HL-60/S4 treated with retinoic acid at 250 ng/mL for 4 days and 3 days (cell line): ENCODE measurements around the gene DRD5.
"Not testable (repeated sequence)": the region's sequence is repeated elsewhere in the genome, so short reads cannot be mapped to it uniquely, and the experiment has no call there.

Experiments used
- in situ Hi-C: fragments of 300-500 bp; cut with MboI; formaldehyde crosslinking; loops from 2 replicates; pipeline ENCODE4 v1.7.0; 2022; ENCODE audit warnings: low sequenced_read_pairs

The DRD5 gene

GRCh38 chr4:9781343-9782135 is at the start of gene DRD5:
TSS of gene DRD5 (plus strand) at chr4:9781634. CDS start at chr4:9782030, 396 bp downstream.
- in situ Hi-C loops, result no loop called here

GRCh38 chr4:9732256-9732655 is 49.2 kb upstream of the DRD5 start:
- in situ Hi-C loops, result not testable (repeated sequence)

- in situ Hi-C loops, result no loop called here
Measured at GRCh38 chr4:9735515-9735914, 45.9 kb upstream of the DRD5 start.

GRCh38 chr4:9737280-9737679 is 44.2 kb upstream of the DRD5 start:
- in situ Hi-C loops, result not testable (repeated sequence)

GRCh38 chr4:9743789-9744188 is 37.6 kb upstream of the DRD5 start:
- in situ Hi-C loops, result not testable (repeated sequence)

GRCh38 chr4:9745782-9746181 is 35.7 kb upstream of the DRD5 start:
- in situ Hi-C loops, result no loop called here

- in situ Hi-C loops, result no loop called here
Measured at GRCh38 chr4:9758641-9759317, 22.7 kb upstream of the DRD5 start.

- in situ Hi-C loops, result loop anchor here (10.0 kb wide), 1 partner anchor 252 kb away; no protein-coding TSS in a partner anchor
Measured at GRCh38 chr4:9762823-9763475, 18.5 kb upstream of the DRD5 start.

- in situ Hi-C loops, result loop anchor here (10.0 kb wide), 1 partner anchor 251 kb away; no protein-coding TSS in a partner anchor
Measured at GRCh38 chr4:9764155-9764696, 17.2 kb upstream of the DRD5 start.

GRCh38 chr4:9765091-9765490 is 16.3 kb upstream of the DRD5 start:
- in situ Hi-C loops, result loop anchor here (10.0 kb wide), 1 partner anchor 250 kb away; no protein-coding TSS in a partner anchor

- in situ Hi-C loops, result loop anchor here (10.0 kb wide), 1 partner anchor 245 kb away; no protein-coding TSS in a partner anchor
Measured at GRCh38 chr4:9769321-9769720, 12.1 kb upstream of the DRD5 start.

- in situ Hi-C loops, result no loop called here
Measured at GRCh38 chr4:9771034-9771433, 10.4 kb upstream of the DRD5 start.

GRCh38 chr4:9773471-9773870 is 8.0 kb upstream of the DRD5 start:
- in situ Hi-C loops, result no loop called here

- in situ Hi-C loops, result no loop called here
Measured at GRCh38 chr4:9782136-9782436, 652 bp downstream of the DRD5 start.

GRCh38 chr4:9785891-9786290 is 4.5 kb downstream of the DRD5 start:
- in situ Hi-C loops, result not testable (repeated sequence)

- in situ Hi-C loops, result no loop called here
Measured at GRCh38 chr4:9792381-9792780, 10.9 kb downstream of the DRD5 start.

GRCh38 chr4:9796641-9797040 is 15.2 kb downstream of the DRD5 start:
- in situ Hi-C loops, result not testable (repeated sequence)

- in situ Hi-C loops, result no loop called here
Measured at GRCh38 chr4:9800848-9801247, 19.4 kb downstream of the DRD5 start.

GRCh38 chr4:9804918-9805317 is 23.5 kb downstream of the DRD5 start:
- in situ Hi-C loops, result no loop called here

- in situ Hi-C loops, result no loop called here
Measured at GRCh38 chr4:9808077-9808476, 26.6 kb downstream of the DRD5 start.

- in situ Hi-C loops, result no loop called here
Measured at GRCh38 chr4:9811806-9812205, 30.4 kb downstream of the DRD5 start.
